Eye (tissue), 1 donor: ENCODE data around the gene COLGALT1.
A peak's percentile ranks its signal among the peaks of the same experiment; 100 is the strongest.
"Not testable (repeated sequence)": the region's sequence is repeated elsewhere in the genome, so short reads cannot be mapped to it uniquely, and the experiment has no call there.

Experiments used
- DNase-seq: peaks from one replicate; pipeline ENCODE4 v3.0.0-alpha.2; 2015

The COLGALT1 gene

GRCh38 chr19:17562561-17562960, 7.1 kb downstream of the COLGALT1 start:
- DNase-seq: no peak

GRCh38 chr19:17564781-17565180, 9.3 kb downstream of the COLGALT1 start:
- no peak for DNase-seq

- no peak for DNase-seq
Observed at GRCh38 chr19:17565611-17566010, 10.2 kb downstream of the COLGALT1 start.

GRCh38 chr19:17567940-17568339, 12.5 kb downstream of the COLGALT1 start:
- DNase-seq: no peak

- DNase-seq: not testable (repeated sequence)
Observed at GRCh38 chr19:17570291-17570690, 14.8 kb downstream of the COLGALT1 start.

GRCh38 chr19:17570791-17571190, 15.3 kb downstream of the COLGALT1 start:
- no peak for DNase-seq

- no peak for DNase-seq
Observed at GRCh38 chr19:17572638-17573037, 17.2 kb downstream of the COLGALT1 start.

GRCh38 chr19:17575871-17576757, 20.7 kb downstream of the COLGALT1 start:
- no peak for DNase-seq

GRCh38 chr19:17576758-17577456, 21.5 kb downstream of the COLGALT1 start:
- peak; percentile 74 for DNase-seq

GRCh38 chr19:17577457-17578097, 22.1 kb downstream of the COLGALT1 start:
- DNase-seq: no peak

- DNase-seq: peak; percentile 52
Observed at GRCh38 chr19:17579661-17580244, 24.3 kb downstream of the COLGALT1 start.

GRCh38 chr19:17580470-17581144, 25.2 kb downstream of the COLGALT1 start:
- DNase-seq: no peak

GRCh38 chr19:17581211-17581874, 25.9 kb downstream of the COLGALT1 start:
- no peak for DNase-seq

- DNase-seq: no peak
Observed at GRCh38 chr19:17582613-17583012, 27.2 kb downstream of the COLGALT1 start.

- no peak for DNase-seq
Observed at GRCh38 chr19:17584132-17584531, 28.7 kb downstream of the COLGALT1 start.

- DNase-seq: not testable (repeated sequence)
Observed at GRCh38 chr19:17585395-17585794, 29.9 kb downstream of the COLGALT1 start.

- no peak for DNase-seq
Observed at GRCh38 chr19:17590866-17591265, 35.4 kb downstream of the COLGALT1 start.

GRCh38 chr19:17594296-17594695, 38.8 kb downstream of the COLGALT1 start:
- not testable (repeated sequence) for DNase-seq

- DNase-seq: not testable (repeated sequence)
Observed at GRCh38 chr19:17598063-17598462, 42.6 kb downstream of the COLGALT1 start.

- DNase-seq: no peak
Observed at GRCh38 chr19:17598953-17599352, 43.5 kb downstream of the COLGALT1 start.

- DNase-seq: no peak
Observed at GRCh38 chr19:17599780-17600179, 44.3 kb downstream of the COLGALT1 start.

GRCh38 chr19:17601683-17602082, 46.2 kb downstream of the COLGALT1 start:
- DNase-seq: no peak
